H1 (cell line): ENCODE results near the gene ADAM19. TPM values are rescaled to one million over a fixed set of nuclear protein-coding genes. Genes with fewer than 3 reads are reported as not detected.

Experiments used
- CTCF ChIA-PET: fragments of 300-600 bp; sonication (Branson Sonifier 250); formaldehyde crosslinking; loops from one replicate; lab custom pipeline; 2021; ENCODE audit not compliant: partially characterized antibody; lab: Charles Lee
- POLR2A ChIA-PET: fragments of 300-600 bp; sonication (Branson Sonifier 250); formaldehyde crosslinking; loops from one replicate; lab custom pipeline; 2021; ENCODE audit warnings: inconsistent platforms; ENCODE audit not compliant: partially characterized antibody; lab: Charles Lee
- DNase-seq, 2 experiments: peaks; one replicate each; pipeline versions ENCODE4 v3.0.0 to v3.0.0-alpha.2; 2010 to 2022; ENCODE audit warnings: low spot score in 2 of 2, low read depth in 1 of 2, mixed read lengths in 1 of 2
- FAIRE-seq: peaks from 2 replicates; lab custom pipeline; 2011; peaks lifted over from hg19 to GRCh38; lab: Jason Lieb, UNC
- H2AFZ ChIP-seq: 2 replicates; pipeline ENCODE4 v1.8.1; 2012; ENCODE audit warnings: low read length, inconsistent platforms
- H2AK5ac ChIP-seq: 2 replicates; pipeline ENCODE4 v1.6.1; 2013; ENCODE audit warnings: low read depth, low read length
- H2BK120ac ChIP-seq: replicated peaks from 2 replicates; pipeline ENCODE3; 2013; ENCODE audit warnings: low read depth, low read length, inconsistent platforms
- H2BK12ac ChIP-seq: 2 replicates; pipeline ENCODE4 v1.6.1; 2013; ENCODE audit warnings: low read depth, low read length
- H2BK15ac ChIP-seq: 2 replicates; pipeline ENCODE4 v1.6.1; 2013; ENCODE audit warnings: low read length
- H2BK20ac ChIP-seq: 2 replicates; pipeline ENCODE4 v1.6.1; 2013; ENCODE audit warnings: low read length
- H2BK5ac ChIP-seq: 2 replicates; pipeline ENCODE4 v1.6.1; 2013; ENCODE audit warnings: low read depth, low read length
- H3K14ac ChIP-seq: 2 replicates; pipeline ENCODE4 v1.6.1; 2013; ENCODE audit warnings: inconsistent platforms; ENCODE audit not compliant: insufficient read length
- H3K18ac ChIP-seq: 2 replicates; pipeline ENCODE4 v1.6.1; 2013; ENCODE audit warnings: low read length; ENCODE audit errors: extremely low read depth
- H3K23ac ChIP-seq: 2 replicates; pipeline ENCODE4 v1.6.1; 2013; ENCODE audit warnings: inconsistent platforms; ENCODE audit not compliant: insufficient read length
- H3K23me2 ChIP-seq: 2 replicates; pipeline ENCODE4 v1.6.1; 2013; ENCODE audit warnings: low read depth, low read length
- H3K27ac ChIP-seq: 2 replicates; pipeline ENCODE4 v1.6.1; 2011; ENCODE audit warnings: low read depth, low read length, inconsistent platforms
- H3K27me3 ChIP-seq, 4 experiments: replicated peaks in 1 of 4; 1 replicate in 1 of 4; 2 replicates in 3 of 4; pipeline versions ENCODE4 v1.6.1 to v1.8.1; 2011 to 2013; ENCODE audit warnings: low read length in 3 of 4, mild to moderate bottlenecking in 3 of 4, inconsistent platforms in 2 of 4, mixed read lengths in 2 of 4, moderate library complexity in 1 of 4; ENCODE audit not compliant: control insufficient read depth in 3 of 4, insufficient read depth in 3 of 4; ENCODE audit errors: extremely low read depth in 1 of 4
- H3K36me3 ChIP-seq, 4 experiments: 2 replicates each; pipeline versions ENCODE4 v1.6.1 to v1.8.1; 2011 to 2013; ENCODE audit warnings: mild to moderate bottlenecking in 4 of 4, low read length in 3 of 4, moderate library complexity in 2 of 4, control low read depth in 1 of 4, inconsistent platforms in 1 of 4; ENCODE audit not compliant: insufficient read depth in 4 of 4, control insufficient read depth in 2 of 4
- H3K4ac ChIP-seq: replicated peaks from 2 replicates; pipeline ENCODE3; 2013; ENCODE audit warnings: low read length, low read depth, mixed read lengths, inconsistent platforms; ENCODE audit not compliant: insufficient read length
- H3K4me1 ChIP-seq, 4 experiments: replicated peaks in 1 of 4; 1 replicate in 1 of 4; 2 replicates in 3 of 4; pipeline versions ENCODE4 v1.6.1 to v1.8.1; 2011 to 2013; ENCODE audit warnings: low read length in 3 of 4, inconsistent platforms in 2 of 4, mixed read lengths in 1 of 4; ENCODE audit not compliant: insufficient read depth in 4 of 4, control insufficient read depth in 3 of 4
- H3K4me2 ChIP-seq, 2 experiments: 2 replicates each; pipeline versions ENCODE4 v1.6.1 to v1.8.1; 2011 to 2013; ENCODE audit warnings: low read depth in 2 of 2, low read length in 2 of 2, control low read depth in 1 of 2, inconsistent platforms in 1 of 2, mild to moderate bottlenecking in 1 of 2; ENCODE audit not compliant: insufficient read depth in 1 of 2
- H3K4me3 ChIP-seq, 4 experiments: fragments of 200-600, 300-600 bp in 1 of 4; sonication (generic), shearing (Covaris generic), sonication (Bioruptor Twin) in 1 of 4; 2 replicates each; pipeline versions ENCODE4 v1.5.1 to v1.8.1; 2011 to 2016; ENCODE audit warnings: low read length in 4 of 4, low read depth in 3 of 4, control low read depth in 2 of 4, inconsistent platforms in 2 of 4, mild to moderate bottlenecking in 2 of 4, mixed read lengths in 1 of 4, moderate library complexity in 1 of 4; ENCODE audit not compliant: insufficient read depth in 2 of 4; ENCODE audit errors: extremely low read depth in 1 of 4
- H3K56ac ChIP-seq: replicated peaks from 2 replicates; pipeline ENCODE3; 2013; ENCODE audit warnings: low read depth, mild to moderate bottlenecking, mixed read lengths, low read length, inconsistent platforms; ENCODE audit not compliant: insufficient read length
- H3K79me1 ChIP-seq: 2 replicates; pipeline ENCODE4 v1.6.1; 2013; ENCODE audit warnings: low read depth, low read length, control low read depth
- H3K79me2 ChIP-seq, 2 experiments: 2 replicates each; pipeline versions ENCODE4 v1.6.1 to v1.8.1; 2012 to 2013; ENCODE audit warnings: low read length in 2 of 2, mild to moderate bottlenecking in 2 of 2, inconsistent platforms in 1 of 2; ENCODE audit not compliant: insufficient read depth in 2 of 2, control insufficient read depth in 1 of 2
- H3K9ac ChIP-seq, 4 experiments: replicated peaks in 1 of 4; 1 replicate in 1 of 4; 2 replicates in 3 of 4; pipeline versions ENCODE4 v1.6.1 to v1.8.1; 2011 to 2013; ENCODE audit warnings: low read depth in 3 of 4, low read length in 3 of 4, control low read depth in 2 of 4, mild to moderate bottlenecking in 2 of 4, moderate library complexity in 2 of 4, inconsistent platforms in 1 of 4; ENCODE audit errors: extremely low read depth in 1 of 4
- H3K9me3 ChIP-seq, 2 experiments: 2 replicates each; pipeline versions ENCODE4 v1.6.1 to v1.8.1; 2012 to 2013; ENCODE audit warnings: mild to moderate bottlenecking in 2 of 2, moderate library complexity in 2 of 2, control low read depth in 1 of 2, inconsistent platforms in 1 of 2, low read depth in 1 of 2, low read length in 1 of 2, mixed read lengths in 1 of 2; ENCODE audit not compliant: insufficient read depth in 2 of 2
- H4K20me1 ChIP-seq, 2 experiments: replicated peaks in 1 of 2; 2 replicates each; pipeline versions ENCODE3 to v1.8.1; 2011 to 2013; ENCODE audit warnings: inconsistent platforms in 2 of 2, low read length in 2 of 2, mild to moderate bottlenecking in 1 of 2; ENCODE audit not compliant: insufficient read depth in 2 of 2, control insufficient read depth in 1 of 2
- H4K5ac ChIP-seq: 2 replicates; pipeline ENCODE4 v1.6.1; 2013; ENCODE audit warnings: low read length, low read depth, mixed read lengths, inconsistent platforms; ENCODE audit not compliant: insufficient read length
- H4K8ac ChIP-seq: 2 replicates; pipeline ENCODE4 v1.8.0; 2013; ENCODE audit warnings: mild to moderate bottlenecking, moderate library complexity, low read length, inconsistent platforms; ENCODE audit not compliant: insufficient read depth; ENCODE audit errors: extremely low read depth
- H4K91ac ChIP-seq: replicated peaks from 2 replicates; pipeline ENCODE3; 2013; ENCODE audit warnings: low read length, mixed read lengths, inconsistent platforms; ENCODE audit not compliant: insufficient read length
- BACH1 ChIP-seq: IDR thresholded peaks from 2 replicates; pipeline ENCODE4 v1.6.1; 2012; ENCODE audit warnings: low read length, improper control_type of control experiment
- CBX5 ChIP-seq: fragments of 300-800, 300-1000 bp; sonication (generic); IDR thresholded peaks from 2 replicates; pipeline ENCODE4 v1.7.1; 2016; ENCODE audit warnings: antibody characterized with exemption, low read length, low read depth
- CHD2 ChIP-seq: IDR thresholded peaks from 2 replicates; pipeline ENCODE4 v1.6.1; 2012; ENCODE audit warnings: low read length, improper control_type of control experiment
- GTF2F1 ChIP-seq: IDR thresholded peaks from 2 replicates; pipeline ENCODE4 v1.6.1; 2012; ENCODE audit warnings: low read depth, low read length, improper control_type of control experiment, borderline replicate concordance
- HDAC2 ChIP-seq, 2 experiments: fragments of 300-600 bp in 1 of 2; sonication (generic) in 1 of 2; IDR thresholded peaks; 2 replicates each; pipeline ENCODE4 v1.6.1; 2011 to 2012; ENCODE audit warnings: low read depth in 2 of 2, low read length in 2 of 2, mild to moderate bottlenecking in 2 of 2, moderate library complexity in 2 of 2, borderline replicate concordance in 1 of 2, inconsistent platforms in 1 of 2
- POLR2A ChIP-seq, 2 experiments: IDR thresholded peaks; 1 replicate in 1 of 2; 2 replicates in 1 of 2; pipeline ENCODE4 v1.6.1; 2011; ENCODE audit warnings: low read depth in 2 of 2, low read length in 2 of 2, mild to moderate bottlenecking in 2 of 2; ENCODE audit errors: control extremely low read depth in 1 of 2
- POLR2AphosphoS5 ChIP-seq: IDR thresholded peaks from 2 replicates; pipeline ENCODE4 v1.6.1; 2011; ENCODE audit warnings: low read depth, low read length
- POU5F1 ChIP-seq: IDR thresholded peaks from 2 replicates; pipeline ENCODE4 v1.6.1; 2011; ENCODE audit warnings: low read depth, mild to moderate bottlenecking, low read length, moderate library complexity
- RBBP5 ChIP-seq: IDR thresholded peaks from 2 replicates; pipeline ENCODE4 v1.7.1; 2012; ENCODE audit warnings: low read depth, mild to moderate bottlenecking, inconsistent platforms, low read length, moderate library complexity, borderline replicate concordance
- SP4 ChIP-seq: IDR thresholded peaks from 2 replicates; pipeline ENCODE4 v1.6.1; 2012; ENCODE audit warnings: low read length, inconsistent platforms
- YY1 ChIP-seq: IDR thresholded peaks from 2 replicates; pipeline ENCODE4 v1.6.1; 2011; ENCODE audit warnings: low read depth, mild to moderate bottlenecking, low read length
- WGBS, 2 experiments: shearing (Covaris generic) in 1 of 2; methylation state at CpG; one replicate each; pipeline versions ENCODE4 v1.1.6 to v1.1.7; 2013 to 2015; ENCODE audit warnings: low lambda C conversion rate in 2 of 2, mixed read lengths in 2 of 2, inconsistent platforms in 1 of 2, low coverage in 1 of 2, missing lambda C conversion rate in 1 of 2; ENCODE audit not compliant: insufficient replicate concordance in 2 of 2, insufficient coverage in 1 of 2, insufficient read length in 1 of 2; ENCODE audit errors: extremely low coverage in 1 of 2, missing lambda C conversion rate in 1 of 2; 5-methylcytosine and 5-hydroxymethylcytosine counted together
- polyA plus RNA-seq, 7 experiments: library from polyadenylated mRNA; depleted of rRNA in 3 of 7; stranded (reverse) in 5 of 7; unstranded in 2 of 7; fragments of >200 nt in 5 of 7; fragments of 200-250 nt in 2 of 7; gene quantifications; 1 replicate in 5 of 7; 2 replicates in 1 of 7; 4 replicates in 1 of 7; pipeline versions ENCODE4 v1.2.1 to v1.2.3, GENCODE V29; 2011 to 2013; ENCODE audit warnings: missing spikeins in 2 of 7, mixed read lengths in 2 of 7
- total RNA-seq: library from RNA; stranded (reverse); fragmentation: NEBNext Ultra II Directional; extraction: Animal tissue kit (Norgen Biotek cat#: 25700); gene quantifications from 2 replicates; pipeline ENCODE4 v1.2.1, GENCODE V29; 2021

ADAM19 gene
- total and polyA plus RNA-seq, 2 of the 8 experiments (the other 6 are each of a cell fraction or from before 2014, with no cell fraction given), result 6.5 to 22.7 TPM

DNA sequence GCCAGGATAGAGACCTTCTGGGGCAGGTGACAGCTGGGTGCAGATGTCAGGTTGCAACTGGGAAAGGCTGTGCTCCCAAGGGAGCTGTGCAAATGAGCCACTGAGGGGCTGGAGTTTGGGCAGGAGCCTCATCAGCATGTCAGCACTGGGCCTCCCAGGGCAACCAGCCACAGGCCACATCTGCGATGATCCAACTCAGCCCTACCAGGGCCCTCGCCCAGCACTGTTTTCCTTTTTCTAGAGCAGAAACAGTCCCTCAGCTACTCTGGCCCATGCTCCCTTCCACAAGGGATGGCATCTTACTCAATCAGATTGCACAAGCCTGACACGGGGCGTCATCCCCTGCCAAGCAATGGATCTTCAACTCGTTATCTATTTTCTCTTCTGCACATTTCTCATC, 90.8 kb downstream of the ADAM19 start:
- Histone ChIP-seq H3K79me1 (no peaks in the 10 kb centered on the region), H2AFZ (no peak overlapping the region), H4K8ac (no peak overlapping the region), H3K27me3 (no peaks in the 10 kb centered on the region), H3K4ac (no peak overlapping the region), H3K56ac (no peak overlapping the region), H3K14ac (no peak overlapping the region), H2BK5ac (no peak overlapping the region), H3K9ac (no peak overlapping the region), H3K79me2 (no peaks in the 10 kb centered on the region), H3K4me1 (no peaks in the 10 kb centered on the region), H4K5ac (no peak overlapping the region), H3K4me2 (no peak overlapping the region), H2BK12ac (no peak overlapping the region), H3K23me2 (no peaks in the 10 kb centered on the region), H3K23ac (no peak overlapping the region), H2AK5ac (no peak overlapping the region), H4K91ac (no peak overlapping the region), H3K18ac (no peak overlapping the region), H3K27ac (no peak overlapping the region), H4K20me1 (peaks cover 0 to 2% of the 10 kb centered on the region in 2 experiments), H2BK15ac (no peak overlapping the region), H2BK20ac (no peak overlapping the region), H3K4me3 (no peak overlapping the region), H3K36me3 (no peaks in the 10 kb centered on the region; a peak in 1 of 8 replicates), H3K9me3 (no peaks in the 10 kb centered on the region), H2BK120ac (no peak overlapping the region)
- POLR2A ChIA-PET, result no interaction called here
- FAIRE-seq, result no peak
- CTCF ChIA-PET, result interaction anchor here (0.6 to 3.6 kb wide), 10 partner anchors 9 to 258 kb away, joined by 3 to 57 read pairs (median 3); no protein-coding TSS in a partner anchor
- no peak for DNase-seq
- WGBS, 2 experiments, result 89% methylated on average over 5 of the region's 5 CpGs; no CpG with 5 or more reads in 1 of the 2 experiments
- TF ChIP-seq SP4 (no peak), POU5F1 (no peak), GTF2F1 (no peak), YY1 (no peak), BACH1 (no peak), POLR2AphosphoS5 (no peak), CBX5 (no peak), CHD2 (no peak), HDAC2 (IDR thresholded peaks at IDR 0.05; ENCODE audit: borderline replicate concordance in 1 of 2, low read depth in 2 of 2, low read length in 2 of 2) (no peak), RBBP5 (no peak), POLR2A (IDR thresholded peaks at IDR 0.05; ENCODE audit: control extremely low read depth in 1 of 2, low read depth in 2 of 2, low read length in 2 of 2) (no peak)
